H1 (cell line): Measurements from ENCODE around the gene KIF26B. TPM values are rescaled to one million over a fixed set of nuclear protein-coding genes. Genes with fewer than 3 reads are reported as not detected.

Experiments
- CTCF ChIA-PET: fragments of 300-600 bp; sonication (Branson Sonifier 250); formaldehyde crosslinking; loops from one replicate; lab custom pipeline; 2021; ENCODE audit not compliant: partially characterized antibody; lab: Charles Lee
- POLR2A ChIA-PET: fragments of 300-600 bp; sonication (Branson Sonifier 250); formaldehyde crosslinking; loops from one replicate; lab custom pipeline; 2021; ENCODE audit warnings: inconsistent platforms; ENCODE audit not compliant: partially characterized antibody; lab: Charles Lee
- DNase-seq, 2 experiments: peaks; one replicate each; pipeline versions ENCODE4 v3.0.0 to v3.0.0-alpha.2; 2010 to 2022; ENCODE audit warnings: low spot score in 2 of 2, low read depth in 1 of 2, mixed read lengths in 1 of 2
- FAIRE-seq: peaks from 2 replicates; lab custom pipeline; 2011; peaks lifted over from hg19 to GRCh38; lab: Jason Lieb, UNC
- H2AFZ ChIP-seq: 2 replicates; pipeline ENCODE4 v1.8.1; 2012; ENCODE audit warnings: low read length, inconsistent platforms
- H2AK5ac ChIP-seq: 2 replicates; pipeline ENCODE4 v1.6.1; 2013; ENCODE audit warnings: low read depth, low read length
- H2BK120ac ChIP-seq: replicated peaks from 2 replicates; pipeline ENCODE3; 2013; ENCODE audit warnings: low read depth, low read length, inconsistent platforms
- H2BK12ac ChIP-seq: 2 replicates; pipeline ENCODE4 v1.6.1; 2013; ENCODE audit warnings: low read depth, low read length
- H2BK15ac ChIP-seq: 2 replicates; pipeline ENCODE4 v1.6.1; 2013; ENCODE audit warnings: low read length
- H2BK20ac ChIP-seq: 2 replicates; pipeline ENCODE4 v1.6.1; 2013; ENCODE audit warnings: low read length
- H2BK5ac ChIP-seq: 2 replicates; pipeline ENCODE4 v1.6.1; 2013; ENCODE audit warnings: low read depth, low read length
- H3K14ac ChIP-seq: 2 replicates; pipeline ENCODE4 v1.6.1; 2013; ENCODE audit warnings: inconsistent platforms; ENCODE audit not compliant: insufficient read length
- H3K18ac ChIP-seq: 2 replicates; pipeline ENCODE4 v1.6.1; 2013; ENCODE audit warnings: low read length; ENCODE audit errors: extremely low read depth
- H3K23ac ChIP-seq: 2 replicates; pipeline ENCODE4 v1.6.1; 2013; ENCODE audit warnings: inconsistent platforms; ENCODE audit not compliant: insufficient read length
- H3K23me2 ChIP-seq: 2 replicates; pipeline ENCODE4 v1.6.1; 2013; ENCODE audit warnings: low read depth, low read length
- H3K27ac ChIP-seq: 2 replicates; pipeline ENCODE4 v1.6.1; 2011; ENCODE audit warnings: low read depth, low read length, inconsistent platforms
- H3K27me3 ChIP-seq, 4 experiments: replicated peaks in 1 of 4; 1 replicate in 1 of 4; 2 replicates in 3 of 4; pipeline versions ENCODE4 v1.6.1 to v1.8.1; 2011 to 2013; ENCODE audit warnings: low read length in 3 of 4, mild to moderate bottlenecking in 3 of 4, inconsistent platforms in 2 of 4, mixed read lengths in 2 of 4, moderate library complexity in 1 of 4; ENCODE audit not compliant: control insufficient read depth in 3 of 4, insufficient read depth in 3 of 4; ENCODE audit errors: extremely low read depth in 1 of 4
- H3K36me3 ChIP-seq, 4 experiments: 2 replicates each; pipeline versions ENCODE4 v1.6.1 to v1.8.1; 2011 to 2013; ENCODE audit warnings: mild to moderate bottlenecking in 4 of 4, low read length in 3 of 4, moderate library complexity in 2 of 4, control low read depth in 1 of 4, inconsistent platforms in 1 of 4; ENCODE audit not compliant: insufficient read depth in 4 of 4, control insufficient read depth in 2 of 4
- H3K4ac ChIP-seq: replicated peaks from 2 replicates; pipeline ENCODE3; 2013; ENCODE audit warnings: low read length, low read depth, mixed read lengths, inconsistent platforms; ENCODE audit not compliant: insufficient read length
- H3K4me1 ChIP-seq, 4 experiments: replicated peaks in 1 of 4; 1 replicate in 1 of 4; 2 replicates in 3 of 4; pipeline versions ENCODE4 v1.6.1 to v1.8.1; 2011 to 2013; ENCODE audit warnings: low read length in 3 of 4, inconsistent platforms in 2 of 4, mixed read lengths in 1 of 4; ENCODE audit not compliant: insufficient read depth in 4 of 4, control insufficient read depth in 3 of 4
- H3K4me2 ChIP-seq, 2 experiments: 2 replicates each; pipeline versions ENCODE4 v1.6.1 to v1.8.1; 2011 to 2013; ENCODE audit warnings: low read depth in 2 of 2, low read length in 2 of 2, control low read depth in 1 of 2, inconsistent platforms in 1 of 2, mild to moderate bottlenecking in 1 of 2; ENCODE audit not compliant: insufficient read depth in 1 of 2
- H3K4me3 ChIP-seq, 4 experiments: fragments of 200-600, 300-600 bp in 1 of 4; sonication (generic), shearing (Covaris generic), sonication (Bioruptor Twin) in 1 of 4; 2 replicates each; pipeline versions ENCODE4 v1.5.1 to v1.8.1; 2011 to 2016; ENCODE audit warnings: low read length in 4 of 4, low read depth in 3 of 4, control low read depth in 2 of 4, inconsistent platforms in 2 of 4, mild to moderate bottlenecking in 2 of 4, mixed read lengths in 1 of 4, moderate library complexity in 1 of 4; ENCODE audit not compliant: insufficient read depth in 2 of 4; ENCODE audit errors: extremely low read depth in 1 of 4
- H3K56ac ChIP-seq: replicated peaks from 2 replicates; pipeline ENCODE3; 2013; ENCODE audit warnings: low read depth, mild to moderate bottlenecking, mixed read lengths, low read length, inconsistent platforms; ENCODE audit not compliant: insufficient read length
- H3K79me1 ChIP-seq: 2 replicates; pipeline ENCODE4 v1.6.1; 2013; ENCODE audit warnings: low read depth, low read length, control low read depth
- H3K79me2 ChIP-seq, 2 experiments: 2 replicates each; pipeline versions ENCODE4 v1.6.1 to v1.8.1; 2012 to 2013; ENCODE audit warnings: low read length in 2 of 2, mild to moderate bottlenecking in 2 of 2, inconsistent platforms in 1 of 2; ENCODE audit not compliant: insufficient read depth in 2 of 2, control insufficient read depth in 1 of 2
- H3K9ac ChIP-seq, 4 experiments: replicated peaks in 1 of 4; 1 replicate in 1 of 4; 2 replicates in 3 of 4; pipeline versions ENCODE4 v1.6.1 to v1.8.1; 2011 to 2013; ENCODE audit warnings: low read depth in 3 of 4, low read length in 3 of 4, control low read depth in 2 of 4, mild to moderate bottlenecking in 2 of 4, moderate library complexity in 2 of 4, inconsistent platforms in 1 of 4; ENCODE audit errors: extremely low read depth in 1 of 4
- H3K9me3 ChIP-seq, 2 experiments: 2 replicates each; pipeline versions ENCODE4 v1.6.1 to v1.8.1; 2012 to 2013; ENCODE audit warnings: mild to moderate bottlenecking in 2 of 2, moderate library complexity in 2 of 2, control low read depth in 1 of 2, inconsistent platforms in 1 of 2, low read depth in 1 of 2, low read length in 1 of 2, mixed read lengths in 1 of 2; ENCODE audit not compliant: insufficient read depth in 2 of 2
- H4K20me1 ChIP-seq, 2 experiments: replicated peaks in 1 of 2; 2 replicates each; pipeline versions ENCODE3 to v1.8.1; 2011 to 2013; ENCODE audit warnings: inconsistent platforms in 2 of 2, low read length in 2 of 2, mild to moderate bottlenecking in 1 of 2; ENCODE audit not compliant: insufficient read depth in 2 of 2, control insufficient read depth in 1 of 2
- H4K5ac ChIP-seq: 2 replicates; pipeline ENCODE4 v1.6.1; 2013; ENCODE audit warnings: low read length, low read depth, mixed read lengths, inconsistent platforms; ENCODE audit not compliant: insufficient read length
- H4K8ac ChIP-seq: 2 replicates; pipeline ENCODE4 v1.8.0; 2013; ENCODE audit warnings: mild to moderate bottlenecking, moderate library complexity, low read length, inconsistent platforms; ENCODE audit not compliant: insufficient read depth; ENCODE audit errors: extremely low read depth
- H4K91ac ChIP-seq: replicated peaks from 2 replicates; pipeline ENCODE3; 2013; ENCODE audit warnings: low read length, mixed read lengths, inconsistent platforms; ENCODE audit not compliant: insufficient read length
- GABPA ChIP-seq: IDR thresholded peaks from 2 replicates; pipeline ENCODE4 v1.6.1; 2011; ENCODE audit warnings: mild to moderate bottlenecking, low read length, moderate library complexity, borderline replicate concordance; ENCODE audit not compliant: insufficient read depth
- KDM4A ChIP-seq: IDR thresholded peaks from one replicate; pipeline ENCODE4 v1.7.1; 2012; ENCODE audit warnings: low read depth, mild to moderate bottlenecking, moderate library complexity, low read length, inconsistent platforms; ENCODE audit not compliant: severe bottlenecking
- SIX5 ChIP-seq: IDR thresholded peaks from 2 replicates; pipeline ENCODE4 v1.6.1; 2011; ENCODE audit warnings: mild to moderate bottlenecking, low read depth, low read length
- USF2 ChIP-seq: IDR thresholded peaks from 2 replicates; pipeline ENCODE4 v1.6.1; 2011; ENCODE audit warnings: low read length, improper control_type of control experiment
- WGBS, 2 experiments: shearing (Covaris generic) in 1 of 2; methylation state at CpG; one replicate each; pipeline versions ENCODE4 v1.1.6 to v1.1.7; 2013 to 2015; ENCODE audit warnings: low lambda C conversion rate in 2 of 2, mixed read lengths in 2 of 2, inconsistent platforms in 1 of 2, low coverage in 1 of 2, missing lambda C conversion rate in 1 of 2; ENCODE audit not compliant: insufficient replicate concordance in 2 of 2, insufficient coverage in 1 of 2, insufficient read length in 1 of 2; ENCODE audit errors: extremely low coverage in 1 of 2, missing lambda C conversion rate in 1 of 2; 5-methylcytosine and 5-hydroxymethylcytosine counted together
- polyA plus RNA-seq, 7 experiments: library from polyadenylated mRNA; depleted of rRNA in 3 of 7; stranded (reverse) in 5 of 7; unstranded in 2 of 7; fragments of >200 nt in 5 of 7; fragments of 200-250 nt in 2 of 7; gene quantifications; 1 replicate in 5 of 7; 2 replicates in 1 of 7; 4 replicates in 1 of 7; pipeline versions ENCODE4 v1.2.1 to v1.2.3, GENCODE V29; 2011 to 2013; ENCODE audit warnings: missing spikeins in 2 of 7, mixed read lengths in 2 of 7
- total RNA-seq: library from RNA; stranded (reverse); fragmentation: NEBNext Ultra II Directional; extraction: Animal tissue kit (Norgen Biotek cat#: 25700); gene quantifications from 2 replicates; pipeline ENCODE4 v1.2.1, GENCODE V29; 2021

KIF26B gene
- total and polyA plus RNA-seq, 2 of the 8 experiments (the other 6 are each of a cell fraction or from before 2014, with no cell fraction given) = 0.06 to 0.28 TPM

- ChIA-PET CTCF (interaction anchor here (1.2 kb wide), 1 partner anchor 173 kb away, joined by 4 read pairs; no protein-coding TSS in a partner anchor), POLR2A (no interaction called here)
- no peaks in the 10 kb centered on the region; a peak in 2 of 7 replicates for H3K27me3 ChIP-seq
- H3K4me2 ChIP-seq = no peak overlapping the region
- peaks cover 0 to 4% (median under 1%) of the 10 kb centered on the region in 4 experiments; a peak in 3 of 7 replicates for H3K4me1 ChIP-seq
- no peak overlapping the region for H3K23ac ChIP-seq
- H3K9ac ChIP-seq = peak overlapping the region in 1 of 4 experiments; percentile 44; a peak in 1 of 7 replicates
- no peak overlapping the region for H2BK5ac ChIP-seq
- FAIRE-seq = no peak
- DNase-seq = no peak
- no peak overlapping the region for H3K14ac ChIP-seq
- no peak overlapping the region for H2BK12ac ChIP-seq
- no peaks in the 10 kb centered on the region for H3K79me2 ChIP-seq
- no peak overlapping the region for H4K8ac ChIP-seq
- no peak overlapping the region for H2AFZ ChIP-seq
- H3K23me2 ChIP-seq = no peaks in the 10 kb centered on the region
- TF ChIP-seq KDM4A (no peak), GABPA (no peak), SIX5 (no peak), USF2 (no peak)
- no peak overlapping the region for H3K56ac ChIP-seq
- H3K4ac ChIP-seq = no peak overlapping the region
- no peak overlapping the region for H2BK20ac ChIP-seq
- no peak overlapping the region for H3K4me3 ChIP-seq
- H3K27ac ChIP-seq = no peak overlapping the region
- no peaks in the 10 kb centered on the region for H3K36me3 ChIP-seq
- H3K9me3 ChIP-seq = no peaks in the 10 kb centered on the region
- H2BK120ac ChIP-seq = no peak overlapping the region
- H4K5ac ChIP-seq = no peak overlapping the region
- H3K18ac ChIP-seq = no peak overlapping the region
- WGBS, 2 experiments = 100% methylated on average over 1 of the region's 1 CpG; no CpG with 5 or more reads in 1 of the 2 experiments
- no peak overlapping the region for H2AK5ac ChIP-seq
- no peaks in the 10 kb centered on the region; the same call in 1 of the 2 replicates for H3K79me1 ChIP-seq
- H4K91ac ChIP-seq = no peak overlapping the region
- H2BK15ac ChIP-seq = no peak overlapping the region
- H4K20me1 ChIP-seq = no peaks in the 10 kb centered on the region
These were observed 561.2 kb downstream of the KIF26B start for GRCh38 chr1:245715970-245716369.
